Lower leg skin (tissue), 3 donors: ENCODE results near the gene RNF128.

Experiments used
- CTCF ChIP-seq, 3 donors: fragments of 450-650 bp; IDR thresholded peaks; one replicate each; pipeline ENCODE4 v1.5.1; 2016; ENCODE audit warnings: antibody characterized with exemption in 3 of 3, mild to moderate bottlenecking in 3 of 3, moderate library complexity in 2 of 3
- POLR2A ChIP-seq, 2 donors: fragments of 450-650 bp; IDR thresholded peaks; one replicate each; pipeline ENCODE4 v1.6.1; 2016 to 2017; ENCODE audit warnings: antibody characterized with exemption in 2 of 2, mild to moderate bottlenecking in 1 of 2, moderate library complexity in 1 of 2

GRCh38 chrX:106811131-106811910 is 84.8 kb downstream of the RNF128 start:
- TF ChIP-seq CTCF (IDR thresholded peaks at IDR 0.05) (no peak), POLR2A (IDR thresholded peaks at IDR 0.05) (no peak)
